SU-DHL-6 (cell line): ENCODE measurements around the gene CFAP54.
A peak's percentile ranks its signal among the peaks of the same experiment; 100 is the strongest.
"Not testable (repeated sequence)": the region's sequence is repeated elsewhere in the genome, so short reads cannot be mapped to it uniquely, and the experiment has no call there.

ENCODE experiments used
- H2AFZ ChIP-seq: fragments of 200-600 bp; sonication (generic); 2 replicates; pipeline ENCODE4 v1.6.1; 2014; ENCODE audit warnings: low read depth, mild to moderate bottlenecking, moderate library complexity, mixed read lengths, antibody characterized with exemption, low read length; ENCODE audit not compliant: severe bottlenecking
- H3F3A ChIP-seq: fragments of 200-600 bp; shearing (Covaris generic); 2 replicates; pipeline ENCODE4 v1.6.0; 2016; ENCODE audit warnings: antibody characterized with exemption, mild to moderate bottlenecking; ENCODE audit not compliant: insufficient read depth
- H3K27ac ChIP-seq: fragments of 200-600 bp; sonication (generic); 2 replicates; pipeline ENCODE4 v1.5.1; 2016; ENCODE audit warnings: low read depth, mild to moderate bottlenecking, low read length, moderate library complexity, mixed read lengths
- H3K27me3 ChIP-seq: fragments of 200-600 bp; sonication (generic), shearing (Covaris generic); 2 replicates; pipeline ENCODE4 v1.6.0; 2014; ENCODE audit warnings: mild to moderate bottlenecking, low read length
- H3K36me3 ChIP-seq: fragments of 200-600 bp; sonication (generic); 2 replicates; pipeline ENCODE4 v1.6.1; 2014; ENCODE audit warnings: mild to moderate bottlenecking, low read length, mixed read lengths
- H3K4me2 ChIP-seq: fragments of 300-600, 200-600 bp; shearing (Covaris generic), sonication (generic); 2 replicates; pipeline ENCODE4 v1.6.0; 2014; ENCODE audit warnings: low read length, low read depth, mild to moderate bottlenecking; ENCODE audit not compliant: poor library complexity, severe bottlenecking
- H3K4me3 ChIP-seq: fragments of 200-600 bp; sonication (generic); 2 replicates; pipeline ENCODE4 v1.5.1; 2014; ENCODE audit warnings: antibody characterized with exemption, low read length, mild to moderate bottlenecking, mixed read lengths; ENCODE audit not compliant: insufficient read depth, poor library complexity, severe bottlenecking
- H3K79me2 ChIP-seq: fragments of 200-600 bp; sonication (generic); 2 replicates; pipeline ENCODE4 v1.6.1; 2014; ENCODE audit warnings: mild to moderate bottlenecking, low read length, moderate library complexity; ENCODE audit not compliant: insufficient read depth
- H3K9ac ChIP-seq: fragments of 200-600 bp; sonication (generic); 2 replicates; pipeline ENCODE4 v1.7.0; 2014; ENCODE audit warnings: mild to moderate bottlenecking, low read length
- H3K9me2 ChIP-seq: fragments of 200-600 bp; sonication (generic); replicated peaks from 2 replicates; pipeline ENCODE4 v1.6.1; 2014; ENCODE audit warnings: low read length; ENCODE audit not compliant: insufficient read depth
- H3K9me3 ChIP-seq: fragments of 200-600 bp; sonication (generic); 2 replicates; pipeline ENCODE4 v1.6.1; 2014; ENCODE audit warnings: low read length, mixed read lengths; ENCODE audit not compliant: insufficient read depth
- H4K20me1 ChIP-seq: fragments of 200-600 bp; sonication (generic); 2 replicates; pipeline ENCODE4 v1.6.1; 2014; ENCODE audit warnings: low read depth, mild to moderate bottlenecking, antibody characterized with exemption, low read length, moderate library complexity, mixed read lengths
- CTCF ChIP-seq: fragments of 200-600 bp; sonication (generic); IDR thresholded peaks from one replicate; pipeline ENCODE4 v1.5.1; 2017; ENCODE audit warnings: antibody characterized with exemption, mild to moderate bottlenecking, low read length, moderate library complexity; ENCODE audit not compliant: insufficient read depth, poor library complexity, severe bottlenecking
- EZH2phosphoT487 ChIP-seq: fragments of 200-600 bp; sonication (generic), shearing (Covaris generic); conservative IDR thresholded peaks from 2 replicates; pipeline ENCODE4 v1.6.1; 2018; ENCODE audit warnings: mild to moderate bottlenecking, antibody characterized with exemption, low read length, moderate library complexity, mixed read lengths

Gene CFAP54

DNA sequence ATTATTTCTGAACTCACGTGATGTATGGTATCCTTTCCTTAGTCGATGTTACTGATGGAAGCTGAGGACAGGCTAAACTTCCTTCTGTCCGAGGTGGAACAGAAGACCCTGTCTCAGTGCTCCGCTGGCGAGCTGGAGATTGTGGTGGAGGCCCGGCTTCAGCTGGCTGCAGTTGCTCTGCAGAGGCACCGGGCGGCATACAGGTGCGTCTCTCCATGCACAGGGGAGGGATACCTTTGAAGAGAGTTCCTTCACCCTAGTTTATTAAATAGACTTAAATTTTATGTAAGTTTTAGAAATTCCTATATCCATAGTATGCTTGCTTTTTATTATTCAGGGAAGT lies 231.0 kb downstream of the CFAP54 start:
- Histone ChIP-seq H2AFZ (no peak overlapping the region), H4K20me1 (no peaks in the 10 kb centered on the region), H3K9ac (no peak overlapping the region), H3K9me3 (no peaks in the 10 kb centered on the region), H3K4me3 (no peak overlapping the region), H3K36me3 (no peaks in the 10 kb centered on the region), H3K79me2 (no peaks in the 10 kb centered on the region), H3K27ac (no peak overlapping the region), H3F3A (no peaks in the 10 kb centered on the region), H3K4me2 (peak overlapping the region; percentile 31), H3K9me2 (no peaks in the 10 kb centered on the region), H3K27me3 (no peaks in the 10 kb centered on the region)
- no peak for TF ChIP-seq CTCF

DNA sequence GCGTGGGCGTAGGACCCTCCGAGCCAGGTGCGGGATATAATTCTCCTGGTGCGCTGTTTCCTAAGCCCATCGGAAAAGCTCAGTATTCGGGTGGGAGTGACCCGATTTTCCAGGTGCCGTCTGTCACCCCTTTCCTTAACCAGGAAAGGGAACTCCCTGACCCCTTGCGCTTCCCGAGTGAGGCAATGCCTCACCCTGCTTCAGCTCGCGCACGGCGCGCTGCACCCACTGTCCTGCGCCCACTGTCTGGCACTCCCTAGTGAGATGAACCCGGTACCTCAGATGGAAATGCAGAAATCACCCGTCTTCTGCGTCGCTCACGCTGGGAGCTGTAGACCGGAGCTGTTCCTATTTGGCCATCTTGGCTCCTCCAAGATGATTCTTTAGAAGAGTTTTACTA lies 240.1 kb downstream of the CFAP54 start:
- not testable (repeated sequence) for H3F3A ChIP-seq, H3K27ac ChIP-seq, H3K36me3 ChIP-seq, H3K4me2 ChIP-seq, H4K20me1 ChIP-seq, H2AFZ ChIP-seq, H3K79me2 ChIP-seq, H3K9me2 ChIP-seq, H3K9me3 ChIP-seq, H3K27me3 ChIP-seq, H3K9ac ChIP-seq, H3K4me3 ChIP-seq

DNA sequence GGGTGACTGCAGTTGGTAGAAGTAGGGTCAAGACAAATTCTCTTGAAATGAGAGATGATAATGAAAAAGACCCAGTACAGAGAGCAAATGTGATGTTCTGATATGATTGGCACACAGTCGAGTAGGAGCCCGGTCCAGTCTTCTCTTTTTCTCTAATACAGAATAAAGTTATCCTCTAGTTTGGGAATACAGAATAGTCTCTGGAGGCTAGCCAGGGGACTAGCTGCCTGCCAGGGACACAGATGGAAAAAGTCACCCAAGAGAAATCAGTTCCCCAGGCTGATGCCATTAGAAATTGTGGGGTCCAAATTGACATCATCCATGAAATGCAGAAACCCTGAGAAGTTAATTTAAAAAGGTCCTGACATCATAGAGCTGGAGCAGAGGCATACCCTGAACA lies 240.5 kb downstream of the CFAP54 start:
- Histone ChIP-seq H3K9me2 (no peaks in the 10 kb centered on the region), H3K27me3 (no peaks in the 10 kb centered on the region), H4K20me1 (no peaks in the 10 kb centered on the region), H3K9me3 (no peaks in the 10 kb centered on the region), H3F3A (no peaks in the 10 kb centered on the region), H3K36me3 (no peaks in the 10 kb centered on the region), H2AFZ (no peak overlapping the region), H3K4me3 (no peak overlapping the region), H3K79me2 (no peaks in the 10 kb centered on the region), H3K4me2 (no peak overlapping the region), H3K9ac (no peak overlapping the region), H3K27ac (no peak overlapping the region)
- TF ChIP-seq CTCF = no peak
- no peak for TF ChIP-seq EZH2phosphoT487

DNA sequence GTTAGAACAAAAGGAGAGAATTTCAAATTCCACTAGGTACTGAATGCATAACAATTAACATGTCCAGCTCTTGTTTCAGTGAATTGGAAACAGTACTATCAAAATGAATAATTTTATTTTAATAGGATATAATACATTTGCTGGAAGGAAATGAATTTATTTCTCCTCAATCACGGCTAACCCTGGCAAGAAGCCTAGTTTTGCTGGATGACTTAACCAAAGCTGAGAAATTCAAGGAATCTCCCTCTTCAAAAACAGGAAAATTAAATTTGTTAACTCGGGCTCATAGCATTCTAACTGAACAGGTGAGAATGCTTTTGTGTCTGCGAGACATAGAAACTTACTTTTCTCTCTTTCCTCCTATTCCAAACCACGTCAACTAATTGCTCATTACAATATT lies 254.2 kb downstream of the CFAP54 start:
- H3K36me3 ChIP-seq = no peaks in the 10 kb centered on the region
- H3K79me2 ChIP-seq = no peaks in the 10 kb centered on the region
- H3F3A ChIP-seq = no peaks in the 10 kb centered on the region
- no peak overlapping the region for H2AFZ ChIP-seq
- H3K27me3 ChIP-seq = no peaks in the 10 kb centered on the region
- no peak overlapping the region for H3K9ac ChIP-seq
- TF ChIP-seq EZH2phosphoT487 (no peak), CTCF (no peak)
- H3K4me3 ChIP-seq = no peak overlapping the region
- no peak overlapping the region for H3K27ac ChIP-seq
- no peak overlapping the region for H3K4me2 ChIP-seq
- no peaks in the 10 kb centered on the region for H3K9me3 ChIP-seq
- H3K9me2 ChIP-seq = no peaks in the 10 kb centered on the region
- H4K20me1 ChIP-seq = no peaks in the 10 kb centered on the region
